GM19239 (cell line): ENCODE measurements around the gene IQCE.
"Not testable (repeated sequence)": the region's sequence is repeated elsewhere in the genome, so short reads cannot be mapped to it uniquely, and the experiment has no call there.

Source experiments
- DNase-seq: peaks from one replicate; pipeline ENCODE4 v3.0.0; 2011; ENCODE audit warnings: low spot score; ENCODE audit not compliant: insufficient read length
- FAIRE-seq: peaks from 2 replicates; lab custom pipeline; 2011; peaks lifted over from hg19 to GRCh38; lab: Jason Lieb, UNC

The IQCE gene

GRCh38 chr7:2572101-2572842, 13.5 kb downstream of the IQCE start:
- DNase-seq (no peak), FAIRE-seq (no peak)

GRCh38 chr7:2573761-2574160, 15.0 kb downstream of the IQCE start:
- no peak for FAIRE-seq
- DNase-seq: no peak

GRCh38 chr7:2575046-2575732, 16.4 kb downstream of the IQCE start:
- FAIRE-seq (no peak), DNase-seq (no peak)

- FAIRE-seq (no peak), DNase-seq (no peak)
Measured at GRCh38 chr7:2575733-2576340, 17.1 kb downstream of the IQCE start.

- no peak for FAIRE-seq
- no peak for DNase-seq
Measured at GRCh38 chr7:2576742-2577491, 18.1 kb downstream of the IQCE start.

- FAIRE-seq: no peak
- DNase-seq: no peak
Measured at GRCh38 chr7:2577914-2578680, 19.3 kb downstream of the IQCE start.

- FAIRE-seq: no peak
- no peak for DNase-seq
Measured at GRCh38 chr7:2580636-2581035, 21.9 kb downstream of the IQCE start.

- DNase-seq (no peak), FAIRE-seq (no peak)
Measured at GRCh38 chr7:2582006-2582735, 23.4 kb downstream of the IQCE start.

- DNase-seq (no peak), FAIRE-seq (no peak)
Measured at GRCh38 chr7:2583798-2584580, 25.2 kb downstream of the IQCE start.

- no peak for FAIRE-seq
- DNase-seq: no peak
Measured at GRCh38 chr7:2585446-2585845, 26.7 kb downstream of the IQCE start.

GRCh38 chr7:2586326-2587020, 27.7 kb downstream of the IQCE start:
- no peak for DNase-seq
- FAIRE-seq: no peak

GRCh38 chr7:2587134-2587533, 28.4 kb downstream of the IQCE start:
- FAIRE-seq: no peak
- no peak for DNase-seq

DNA sequence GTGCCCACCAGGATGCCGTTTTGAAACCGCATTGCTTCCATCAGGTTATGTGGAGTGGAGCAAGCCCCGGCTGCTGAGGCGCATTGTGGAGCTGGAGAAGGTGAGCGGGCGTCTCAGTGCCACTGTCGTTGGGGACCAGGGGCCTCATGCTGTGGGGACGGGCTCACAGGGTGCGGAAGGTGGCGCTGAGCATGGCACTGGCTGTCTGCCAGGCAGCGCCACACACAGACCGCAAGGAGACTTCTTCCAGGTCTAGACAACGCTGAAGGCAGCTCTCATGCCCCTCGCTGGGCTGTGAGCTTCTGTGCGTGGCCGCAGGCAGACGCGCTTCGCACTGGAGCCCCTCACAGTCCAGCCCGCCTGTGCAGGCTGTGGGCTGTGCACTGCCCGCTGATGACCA, 29.0 kb downstream of the IQCE start:
- DNase-seq (no peak), FAIRE-seq (no peak)

DNA sequence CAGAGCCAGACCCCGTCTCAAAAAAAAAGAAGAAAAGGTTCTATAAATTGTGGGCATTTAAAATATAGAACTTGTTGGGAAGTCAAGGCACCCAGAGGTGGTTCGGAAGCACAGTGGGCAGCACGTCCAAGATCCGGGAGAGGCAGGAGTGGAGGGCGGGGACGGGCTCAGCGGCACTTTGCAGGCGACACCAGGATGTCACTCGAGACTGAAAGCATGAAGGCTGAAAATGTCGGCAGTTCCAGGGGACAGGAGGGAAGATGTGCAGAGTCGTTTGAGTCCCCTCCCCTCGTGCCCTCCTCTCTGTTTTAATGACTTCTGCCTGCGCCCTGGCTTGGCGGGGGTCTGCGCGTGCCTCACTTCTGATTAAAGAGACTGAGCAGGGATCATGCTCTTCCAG, 30.6 kb downstream of the IQCE start:
- FAIRE-seq: no peak

GRCh38 chr7:2589941-2590340, 31.2 kb downstream of the IQCE start:
- FAIRE-seq, DNase-seq: not testable (repeated sequence)

More for the DNA sequence above, 30.6 kb downstream of the IQCE start:
- DNase-seq: no peak

- no peak for DNase-seq
- FAIRE-seq: no peak
Measured at GRCh38 chr7:2592375-2592865, 33.6 kb downstream of the IQCE start.

DNA sequence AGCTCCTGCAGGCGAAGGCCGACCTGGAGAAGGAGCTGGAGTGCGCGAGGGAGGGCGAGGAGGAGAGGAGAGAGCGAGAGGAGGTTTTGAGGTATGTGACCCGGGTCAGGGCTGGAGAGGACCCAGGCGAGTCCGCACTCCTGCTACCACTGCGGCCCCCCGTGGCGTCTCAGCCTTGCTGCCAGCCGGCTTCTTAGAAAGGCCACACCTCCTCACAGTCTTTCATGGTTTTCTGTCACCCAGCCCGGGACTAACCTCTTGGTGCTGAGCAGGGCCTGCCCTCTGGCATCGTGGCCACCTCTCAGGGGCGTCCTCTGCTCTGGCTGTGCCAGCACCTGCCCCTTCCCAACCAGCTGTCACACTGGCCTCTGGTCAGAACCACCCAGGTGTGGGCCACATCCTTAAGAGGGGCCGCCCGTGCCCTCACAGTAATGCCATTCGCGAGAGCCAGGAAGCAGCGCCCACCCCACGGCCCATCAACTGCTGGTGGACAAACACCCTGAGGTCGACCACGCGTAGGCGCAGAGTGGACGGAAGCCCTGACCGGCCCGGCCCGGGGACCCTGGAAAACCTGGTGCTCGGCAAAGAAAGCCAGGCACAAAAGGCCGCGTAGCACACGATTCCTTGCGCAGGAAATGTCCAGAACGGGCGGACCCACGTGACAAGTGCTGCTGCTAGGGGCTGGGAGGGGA, 34.4 kb downstream of the IQCE start:
- no peak for FAIRE-seq

More for the DNA sequence above, 34.4 kb downstream of the IQCE start:
- DNase-seq: no peak
